Stimulated activated CD4-positive, alpha-beta T cell treated with anti-CD3 and anti-CD28 coated beads, TNF-alpha, amount 100 ng/mL, for 4 hours (primary cell): ENCODE measurements around the gene GRM8.

Source experiments
- DNase-seq, 3 experiments: peaks; one replicate each; pipeline ENCODE4 v3.0.0-alpha.2; 2020; ENCODE audit warnings: low read depth in 3 of 3

The GRM8 gene

GRCh38 chr7:127029823-127030222 is 222.9 kb downstream of the GRM8 start:
- no peak for DNase-seq

GRCh38 chr7:127021857-127022256 is 230.9 kb downstream of the GRM8 start:
- no peak for DNase-seq

GRCh38 chr7:127021019-127021738 is 231.6 kb downstream of the GRM8 start:
- DNase-seq: no peak

- DNase-seq: no peak
Measured at GRCh38 chr7:127018889-127019288, 233.9 kb downstream of the GRM8 start.

- DNase-seq: no peak
Measured at GRCh38 chr7:127017196-127017595, 235.5 kb downstream of the GRM8 start.

GRCh38 chr7:127000725-127001124 is 252.0 kb downstream of the GRM8 start:
- DNase-seq: no peak

- no peak for DNase-seq
Measured at GRCh38 chr7:126996659-126997058, 256.1 kb downstream of the GRM8 start.

- DNase-seq: no peak
Measured at GRCh38 chr7:126993626-126994213, 259.0 kb downstream of the GRM8 start.

GRCh38 chr7:126988022-126988421 is 264.7 kb downstream of the GRM8 start:
- no peak for DNase-seq

GRCh38 chr7:126979722-126980121 is 273.0 kb downstream of the GRM8 start:
- DNase-seq: no peak

- no peak for DNase-seq
Measured at GRCh38 chr7:126978865-126979264, 273.9 kb downstream of the GRM8 start.

- no peak for DNase-seq
Measured at GRCh38 chr7:126973066-126973465, 279.7 kb downstream of the GRM8 start.

- DNase-seq: no peak
Measured at GRCh38 chr7:126972571-126972970, 280.2 kb downstream of the GRM8 start.

GRCh38 chr7:126959649-126960048 is 293.1 kb downstream of the GRM8 start:
- no peak for DNase-seq

GRCh38 chr7:126958367-126958766 is 294.4 kb downstream of the GRM8 start:
- no peak for DNase-seq

GRCh38 chr7:126957443-126957842 is 295.3 kb downstream of the GRM8 start:
- no peak for DNase-seq

- no peak for DNase-seq
Measured at GRCh38 chr7:126953461-126953860, 299.3 kb downstream of the GRM8 start.

- no peak for DNase-seq
Measured at GRCh38 chr7:126948664-126949063, 304.1 kb downstream of the GRM8 start.

- DNase-seq: no peak
Measured at GRCh38 chr7:126940723-126941307, 311.9 kb downstream of the GRM8 start.

- no peak for DNase-seq
Measured at GRCh38 chr7:126937171-126937570, 315.6 kb downstream of the GRM8 start.

GRCh38 chr7:126931581-126931980 is 321.2 kb downstream of the GRM8 start:
- DNase-seq: no peak

GRCh38 chr7:126930166-126930565 is 322.6 kb downstream of the GRM8 start:
- DNase-seq: no peak

GRCh38 chr7:126924477-126924876 is 328.3 kb downstream of the GRM8 start:
- DNase-seq: no peak
